ENCODE measurements around the gene GPNMB.
"Not testable (repeated sequence)": the region's sequence is repeated elsewhere in the genome, so short reads cannot be mapped to it uniquely, and the experiment has no call there.

The GPNMB gene

GRCh38 chr7:23312141-23312540, 65.6 kb downstream of the GPNMB start:
- not testable (repeated sequence) for DNase-seq

GRCh38 chr7:23315366-23315765, 68.8 kb downstream of the GPNMB start:
- DNase-seq, result no peak

All from NCI-H1048 (cell line).